ENCODE results near the gene SELENOK. TPM values are rescaled to one million over a fixed set of nuclear protein-coding genes. Genes with fewer than 3 reads are reported as not detected.

Gene SELENOK
- total RNA-seq, 6 experiments from 2014 or later: 23.0 to 34.7 (median 29.3) TPM

DNA sequence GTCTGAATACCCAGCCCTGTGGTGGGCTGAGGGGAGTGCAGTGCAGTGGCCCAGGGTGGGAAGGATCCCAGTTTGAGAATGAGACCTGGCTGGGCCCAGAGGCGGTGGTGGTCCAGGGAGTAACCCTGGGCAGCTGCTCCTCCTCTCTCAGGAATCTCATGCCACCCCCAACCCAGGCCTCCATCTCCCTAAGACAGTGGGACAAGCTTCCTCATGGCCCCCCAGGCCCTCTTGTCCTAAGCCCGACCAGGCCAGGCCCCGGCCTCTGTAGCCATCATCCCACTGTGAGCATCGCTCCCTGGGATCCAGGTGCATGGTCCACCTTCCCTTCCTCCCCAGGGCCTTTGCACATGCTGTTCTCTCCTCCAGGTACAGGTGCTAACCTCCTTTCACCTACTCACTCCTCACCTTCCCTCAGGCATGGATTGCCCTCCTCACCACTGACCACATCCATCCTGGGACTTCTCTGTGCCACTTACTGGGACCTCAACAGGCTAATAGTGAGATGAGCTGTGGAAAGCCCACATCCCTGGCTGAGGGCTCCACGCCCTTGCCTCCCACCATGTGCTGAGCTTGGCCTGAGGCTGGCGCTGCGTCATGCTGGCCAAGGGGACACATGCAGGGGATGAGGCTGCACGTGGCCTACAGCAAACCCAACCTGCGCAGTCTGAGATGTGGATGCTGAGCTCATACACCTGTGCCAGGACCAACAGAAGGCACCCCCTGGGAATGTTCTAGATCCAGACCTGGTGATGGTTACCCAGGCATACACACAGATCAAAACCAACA is 55.4 kb downstream of the SELENOK start:
- Histone ChIP-seq H3K27ac (peak overlapping the region in 1 of 3 donors; percentile 44), H3K9me3 (no peaks in the 10 kb centered on the region), H3K4me1 (peaks cover 0 to 17% (median under 1%) of the 10 kb centered on the region in 4 donors), H3K36me3 (peaks cover 0 to 33% (median 14%) of the 10 kb centered on the region in 4 donors), H3K27me3 (no peaks in the 10 kb centered on the region), H3K4me3 (no peak overlapping the region)
- intact Hi-C loops (cut with DNase I): no loop called here
- WGBS (ENCODE audit: insufficient coverage, low coverage, low lambda C conversion rate, missing lambda C conversion rate): 92% methylated on average over 3 of the region's 9 CpGs
- no peak for ATAC-seq
- TF ChIP-seq POLR2A (IDR thresholded peaks at IDR 0.05): no peak
- TF ChIP-seq, protein P1, sequence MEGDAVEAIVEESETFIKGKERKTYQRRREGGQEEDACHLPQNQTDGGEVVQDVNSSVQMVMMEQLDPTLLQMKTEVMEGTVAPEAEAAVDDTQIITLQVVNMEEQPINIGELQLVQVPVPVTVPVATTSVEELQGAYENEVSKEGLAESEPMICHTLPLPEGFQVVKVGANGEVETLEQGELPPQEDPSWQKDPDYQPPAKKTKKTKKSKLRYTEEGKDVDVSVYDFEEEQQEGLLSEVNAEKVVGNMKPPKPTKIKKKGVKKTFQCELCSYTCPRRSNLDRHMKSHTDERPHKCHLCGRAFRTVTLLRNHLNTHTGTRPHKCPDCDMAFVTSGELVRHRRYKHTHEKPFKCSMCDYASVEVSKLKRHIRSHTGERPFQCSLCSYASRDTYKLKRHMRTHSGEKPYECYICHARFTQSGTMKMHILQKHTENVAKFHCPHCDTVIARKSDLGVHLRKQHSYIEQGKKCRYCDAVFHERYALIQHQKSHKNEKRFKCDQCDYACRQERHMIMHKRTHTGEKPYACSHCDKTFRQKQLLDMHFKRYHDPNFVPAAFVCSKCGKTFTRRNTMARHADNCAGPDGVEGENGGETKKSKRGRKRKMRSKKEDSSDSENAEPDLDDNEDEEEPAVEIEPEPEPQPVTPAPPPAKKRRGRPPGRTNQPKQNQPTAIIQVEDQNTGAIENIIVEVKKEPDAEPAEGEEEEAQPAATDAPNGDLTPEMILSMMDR (IDR thresholded peaks at IDR 0.05): no peak
- no peak for DNase-seq

DNA sequence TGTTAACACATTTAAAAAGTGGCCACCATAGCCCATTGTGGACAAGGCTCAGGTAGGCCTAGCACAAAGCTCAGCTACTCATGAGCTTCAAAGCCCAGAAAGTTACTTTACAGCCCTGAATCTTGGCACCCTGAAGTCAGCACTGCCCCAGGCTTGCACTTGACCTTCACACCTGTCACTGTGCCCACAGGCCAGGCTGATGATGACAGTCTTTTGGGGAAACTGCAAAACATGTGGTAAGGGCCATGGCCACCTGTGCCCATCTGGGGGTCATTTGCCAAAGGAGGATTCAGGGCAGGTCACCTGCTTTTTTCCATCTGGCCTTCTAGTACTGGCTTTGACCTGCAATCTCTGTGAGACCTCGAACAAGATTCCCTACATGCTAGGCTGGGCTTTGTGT is 56.4 kb downstream of the SELENOK start:
- TF ChIP-seq, protein P1 (IDR thresholded peaks at IDR 0.05): no peak
- no peak for TF ChIP-seq POLR2A (IDR thresholded peaks at IDR 0.05)
- H3K27ac ChIP-seq: peak overlapping the region in 1 of 3 donors; percentile 44
- H3K4me1 ChIP-seq: peaks cover 0 to 17% (median 0%) of the 10 kb centered on the region in 4 donors
- peaks cover 0 to 33% (median 16%) of the 10 kb centered on the region in 4 donors for H3K36me3 ChIP-seq
- DNase-seq (no peak), ATAC-seq (peak; percentile 4 to 79 (median 26))
- intact Hi-C loops (cut with DNase I): no loop called here
- H3K27me3 ChIP-seq: no peaks in the 10 kb centered on the region
- H3K4me3 ChIP-seq: no peak overlapping the region
- no CpG with 5 or more reads among the region's 1 CpG for WGBS (ENCODE audit: insufficient coverage, low coverage, low lambda C conversion rate, missing lambda C conversion rate)
- H3K9me3 ChIP-seq: no peaks in the 10 kb centered on the region

DNA sequence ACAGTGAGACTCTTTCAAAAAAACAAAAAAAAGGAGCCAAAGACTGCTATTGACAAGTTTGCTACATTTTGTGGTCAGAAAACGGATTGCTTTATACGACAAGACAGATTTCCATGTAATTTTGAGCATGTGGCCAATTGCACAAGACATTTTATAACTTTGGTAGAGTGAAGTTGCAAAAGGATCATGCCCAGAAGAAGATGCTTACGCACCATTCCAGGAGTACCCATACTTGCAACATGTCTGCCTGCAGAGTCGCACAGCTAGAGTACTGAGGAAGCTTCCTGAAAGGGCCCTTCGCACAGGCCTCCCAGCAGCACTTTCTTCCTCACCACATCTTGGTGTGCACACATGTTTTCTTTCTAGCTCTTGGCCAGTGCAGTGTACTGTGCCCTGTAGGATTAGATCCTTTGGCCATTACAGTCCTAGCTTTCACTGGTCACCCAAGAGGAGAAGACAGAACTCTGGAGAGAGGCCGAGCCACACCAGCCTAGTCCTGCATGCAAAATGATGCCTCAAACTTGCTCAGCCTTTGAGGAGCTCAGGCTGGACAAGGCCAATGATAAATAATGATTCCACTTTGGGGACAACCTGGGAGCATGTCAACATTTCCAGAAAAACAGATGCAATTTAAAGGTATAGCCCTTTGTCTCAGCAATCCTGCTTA is 57.1 kb downstream of the SELENOK start:
- H3K4me3 ChIP-seq: no peak overlapping the region
- ATAC-seq: no peak
- DNase-seq: no peak
- no peaks in the 10 kb centered on the region for H3K27me3 ChIP-seq
- no peaks in the 10 kb centered on the region for H3K9me3 ChIP-seq
- peaks cover 0 to 27% (median 15%) of the 10 kb centered on the region in 4 donors for H3K36me3 ChIP-seq
- H3K4me1 ChIP-seq: peaks cover 0 to 17% (median 0%) of the 10 kb centered on the region in 4 donors
- H3K27ac ChIP-seq: peak overlapping the region in 1 of 3 donors; percentile 44
- intact Hi-C loops (cut with DNase I): no loop called here
- TF ChIP-seq POLR2A (IDR thresholded peaks at IDR 0.05): no peak
- WGBS (ENCODE audit: insufficient coverage, low coverage, low lambda C conversion rate, missing lambda C conversion rate): 73% methylated on average over 3 of the region's 6 CpGs

Other genes starting within 250 kb of the SELENOK start
- gene CHDH, start 45.4 kb downstream of the SELENOK start, total RNA-seq: 10 to 100 TPM; 25.0 to 49.1 (median 39.4) TPM
- gene IL17RB, start 45.3 kb downstream of the SELENOK start, total RNA-seq: 10 to 100 TPM; 19.8 to 30.2 (median 27.3) TPM
- 10 to 100 TPM in 2 of 6 experiments, 1 to 10 TPM in 4; 6.7 to 12.0 (median 9.6) TPM for gene ACTR8, start 9.7 kb downstream of the SELENOK start, total RNA-seq
- under 1 TPM in 2 of 6 experiments, not detected in 4; 0.28 to 0.87 TPM for gene CACNA2D3, start 230.7 kb upstream of the SELENOK start, total RNA-seq

Data from right lobe of liver (tissue), 6 donors.